Suprapubic skin (tissue), 4 donors: ENCODE results near the gene CFAP44. TPM values are rescaled to one million over a fixed set of nuclear protein-coding genes. Genes with fewer than 3 reads are reported as not detected.

Source experiments
- DNase-seq, 2 donors: peaks; one replicate each; pipeline ENCODE4 v3.0.0-alpha.2; 2019; ENCODE audit warnings: low spot score in 2 of 2
- H3K27ac ChIP-seq: fragments of 200-600 bp; sonication (generic); one replicate; pipeline ENCODE4 v1.5.1; 2019
- H3K27me3 ChIP-seq: fragments of 200-600 bp; sonication (generic); one replicate; pipeline ENCODE4 v1.5.1; 2019
- H3K36me3 ChIP-seq: fragments of 200-600 bp; sonication (generic); one replicate; pipeline ENCODE4 v1.5.1; 2019
- H3K4me1 ChIP-seq: fragments of 200-600 bp; sonication (generic); one replicate; pipeline ENCODE4 v1.5.1; 2019
- H3K4me3 ChIP-seq: fragments of 200-600 bp; sonication (generic); one replicate; pipeline ENCODE4 v1.5.1; 2019; ENCODE audit warnings: mild to moderate bottlenecking
- H3K9me3 ChIP-seq: fragments of 200-600 bp; sonication (generic); one replicate; pipeline ENCODE4 v1.5.1; 2019
- CTCF ChIP-seq, 2 donors: fragments of 200-600 bp in 1 of 2; fragments of 450-650 bp in 1 of 2; sonication (generic) in 1 of 2; IDR thresholded peaks; one replicate each; pipeline ENCODE4 v1.5.1; 2016 to 2019; ENCODE audit warnings: antibody characterized with exemption in 2 of 2, mild to moderate bottlenecking in 1 of 2, moderate library complexity in 1 of 2
- EP300 ChIP-seq: sonication (generic); formaldehyde crosslinking; IDR thresholded peaks from one replicate; pipeline ENCODE4 v1.6.1; 2017; ENCODE audit warnings: antibody characterized with exemption
- POLR2A ChIP-seq, 2 donors: fragments of 450-650 bp; IDR thresholded peaks; one replicate each; pipeline ENCODE4 v1.6.1; 2017; ENCODE audit warnings: antibody characterized with exemption in 2 of 2, mild to moderate bottlenecking in 2 of 2, moderate library complexity in 2 of 2
- POLR2AphosphoS5 ChIP-seq, 3 donors: sonication (generic); formaldehyde crosslinking; IDR thresholded peaks; one replicate each; pipeline ENCODE4 v1.6.1; 2017; ENCODE audit warnings: antibody characterized with exemption in 3 of 3
- WGBS: methylation state at CpG from one replicate; pipeline ENCODE4 v1.1.5; 2018; 5-methylcytosine and 5-hydroxymethylcytosine counted together
- total RNA-seq, 4 donors: library from RNA; depleted of rRNA; stranded (reverse); fragments of >200 nt; gene quantifications; one replicate each; pipeline ENCODE4 v1.1.0, GENCODE V29; 2016

Gene CFAP44
- total RNA-seq, 4 donors from 2014 or later, result 3.9 to 17.2 (median 9.5) TPM

GRCh38 chr3:113454630-113455029 lies 13.3 kb upstream of the CFAP44 start:
- H3K4me1 ChIP-seq, result no peaks in the 10 kb centered on the region
- no peaks in the 10 kb centered on the region for H3K27me3 ChIP-seq
- TF ChIP-seq POLR2AphosphoS5 (IDR thresholded peaks at IDR 0.05), result no peak
- no peak for TF ChIP-seq POLR2A (IDR thresholded peaks at IDR 0.05)
- TF ChIP-seq CTCF (IDR thresholded peaks at IDR 0.05), result no peak
- no peak for TF ChIP-seq EP300
- DNase-seq, result no peak
- H3K27ac ChIP-seq, result no peak overlapping the region
- peaks cover 62% of the 10 kb centered on the region for H3K36me3 ChIP-seq
- 88% methylated on average over 3 of the region's 3 CpGs for WGBS
- no peak overlapping the region for H3K4me3 ChIP-seq
- no peaks in the 10 kb centered on the region for H3K9me3 ChIP-seq

- DNase-seq, result no peak
- WGBS, result 93% methylated on average over 6 of the region's 6 CpGs
- H3K9me3 ChIP-seq, result no peaks in the 10 kb centered on the region
- no peaks in the 10 kb centered on the region for H3K27me3 ChIP-seq
- H3K4me3 ChIP-seq, result no peak overlapping the region
- H3K27ac ChIP-seq, result no peak overlapping the region
- no peak for TF ChIP-seq CTCF (IDR thresholded peaks at IDR 0.05)
- no peak for TF ChIP-seq EP300
- no peak for TF ChIP-seq POLR2AphosphoS5 (IDR thresholded peaks at IDR 0.05)
- no peak for TF ChIP-seq POLR2A (IDR thresholded peaks at IDR 0.05)
- no peaks in the 10 kb centered on the region for H3K4me1 ChIP-seq
- H3K36me3 ChIP-seq, result peaks cover 56% of the 10 kb centered on the region
Observed at GRCh38 chr3:113454057-113454456, 12.8 kb upstream of the CFAP44 start.

GRCh38 chr3:113450911-113451310 lies 9.6 kb upstream of the CFAP44 start:
- Histone ChIP-seq H3K9me3 (no peaks in the 10 kb centered on the region), H3K27ac (no peak overlapping the region), H3K27me3 (no peaks in the 10 kb centered on the region), H3K36me3 (peaks cover 42% of the 10 kb centered on the region), H3K4me1 (no peaks in the 10 kb centered on the region), H3K4me3 (no peak overlapping the region)
- DNase-seq, result no peak
- 92% methylated on average over 1 of the region's 1 CpG for WGBS
- TF ChIP-seq EP300 (no peak), POLR2A (IDR thresholded peaks at IDR 0.05) (no peak), POLR2AphosphoS5 (IDR thresholded peaks at IDR 0.05) (no peak), CTCF (IDR thresholded peaks at IDR 0.05) (no peak)

- Histone ChIP-seq H3K36me3 (no peaks in the 10 kb centered on the region), H3K9me3 (no peaks in the 10 kb centered on the region), H3K27me3 (no peaks in the 10 kb centered on the region), H3K4me1 (no peaks in the 10 kb centered on the region), H3K4me3 (no peak overlapping the region), H3K27ac (no peak overlapping the region)
- no peak for DNase-seq
- TF ChIP-seq CTCF (IDR thresholded peaks at IDR 0.05) (no peak), POLR2AphosphoS5 (IDR thresholded peaks at IDR 0.05) (no peak), POLR2A (IDR thresholded peaks at IDR 0.05) (no peak), EP300 (no peak)
- 87% methylated on average over 3 of the region's 3 CpGs for WGBS
Observed at GRCh38 chr3:113439606-113440005, 1.7 kb downstream of the CFAP44 start.

- no peaks in the 10 kb centered on the region for H3K9me3 ChIP-seq
Observed at GRCh38 chr3:113438224-113438623, 3.1 kb downstream of the CFAP44 start.

More at GRCh38 chr3:113438224-113438623, 3.1 kb downstream of the CFAP44 start:
- TF ChIP-seq POLR2A (IDR thresholded peaks at IDR 0.05), result no peak
- no peak for TF ChIP-seq POLR2AphosphoS5 (IDR thresholded peaks at IDR 0.05)
- no peak for TF ChIP-seq EP300
- TF ChIP-seq CTCF (IDR thresholded peaks at IDR 0.05), result no peak
- H3K27ac ChIP-seq, result no peak overlapping the region
- DNase-seq, result no peak
- no peaks in the 10 kb centered on the region for H3K27me3 ChIP-seq
- H3K4me1 ChIP-seq, result no peaks in the 10 kb centered on the region
- H3K36me3 ChIP-seq, result no peaks in the 10 kb centered on the region
- H3K4me3 ChIP-seq, result no peak overlapping the region
